HG03457 (cell line): ENCODE measurements around the gene NAA38.

Source experiments
- ATAC-seq: cut with Tn5 transposase; IDR thresholded peaks from one replicate; pipeline ENCODE4 v1.9.1; 2021; ENCODE audit warnings: moderate number of reproducible peaks; ENCODE audit not compliant: unreplicated experiment

The NAA38 gene

DNA sequence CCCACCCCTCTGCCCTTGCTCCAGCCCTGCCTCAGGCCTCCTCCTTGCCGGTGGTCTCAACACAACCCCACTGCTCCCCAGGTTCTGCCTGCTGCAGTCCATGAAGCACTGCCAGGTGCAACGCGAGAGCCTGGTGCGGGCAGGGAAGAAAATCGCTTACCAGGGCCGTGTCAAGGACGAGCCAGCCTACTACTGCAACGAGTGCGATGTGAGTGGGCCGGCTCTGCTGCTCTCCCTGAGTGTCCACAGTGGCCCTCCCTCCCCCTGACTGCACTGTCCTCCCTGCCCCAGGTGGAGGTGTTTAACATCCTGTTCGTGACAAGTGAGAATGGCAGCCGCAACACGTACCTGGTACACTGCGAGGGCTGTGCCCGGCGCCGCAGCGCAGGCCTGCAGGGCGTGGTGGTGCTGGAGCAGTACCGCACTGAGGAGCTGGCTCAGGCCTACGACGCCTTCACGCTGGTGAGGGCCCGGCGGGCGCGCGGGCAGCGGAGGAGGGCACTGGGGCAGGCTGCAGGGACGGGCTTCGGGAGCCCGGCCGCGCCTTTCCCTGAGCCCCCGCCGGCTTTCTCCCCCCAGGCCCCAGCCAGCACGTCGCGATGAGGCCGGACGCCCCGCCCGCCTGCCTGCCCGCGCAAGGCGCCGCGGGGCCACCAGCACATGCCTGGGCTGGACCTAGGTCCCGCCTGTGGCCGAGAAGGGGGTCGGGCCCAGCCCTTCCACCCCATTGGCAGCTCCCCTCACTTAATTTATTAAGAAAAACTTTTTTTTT, 4.3 kb downstream of the NAA38 start:
- ATAC-seq, result no peak

DNA sequence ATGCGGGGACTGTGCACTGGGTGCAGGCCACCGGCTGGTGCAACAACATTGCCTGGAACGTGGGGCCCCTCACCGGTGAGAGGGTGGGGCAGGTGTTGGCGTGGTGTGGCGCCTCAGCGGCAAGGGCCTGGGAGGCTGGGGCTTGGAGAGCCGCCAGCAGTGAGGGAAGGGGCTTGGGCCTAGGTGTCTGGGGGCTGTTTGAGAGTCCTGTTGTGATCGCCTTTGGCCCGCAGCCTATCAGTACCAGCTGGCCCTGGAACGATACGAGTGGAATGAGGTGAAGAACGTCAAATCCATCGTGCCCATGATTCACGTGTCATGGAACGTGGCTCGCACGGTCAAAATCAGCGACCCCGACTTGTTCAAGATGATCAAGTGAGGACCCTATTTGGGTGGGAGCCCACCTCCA, 5.1 kb downstream of the NAA38 start:
- no peak for ATAC-seq

DNA sequence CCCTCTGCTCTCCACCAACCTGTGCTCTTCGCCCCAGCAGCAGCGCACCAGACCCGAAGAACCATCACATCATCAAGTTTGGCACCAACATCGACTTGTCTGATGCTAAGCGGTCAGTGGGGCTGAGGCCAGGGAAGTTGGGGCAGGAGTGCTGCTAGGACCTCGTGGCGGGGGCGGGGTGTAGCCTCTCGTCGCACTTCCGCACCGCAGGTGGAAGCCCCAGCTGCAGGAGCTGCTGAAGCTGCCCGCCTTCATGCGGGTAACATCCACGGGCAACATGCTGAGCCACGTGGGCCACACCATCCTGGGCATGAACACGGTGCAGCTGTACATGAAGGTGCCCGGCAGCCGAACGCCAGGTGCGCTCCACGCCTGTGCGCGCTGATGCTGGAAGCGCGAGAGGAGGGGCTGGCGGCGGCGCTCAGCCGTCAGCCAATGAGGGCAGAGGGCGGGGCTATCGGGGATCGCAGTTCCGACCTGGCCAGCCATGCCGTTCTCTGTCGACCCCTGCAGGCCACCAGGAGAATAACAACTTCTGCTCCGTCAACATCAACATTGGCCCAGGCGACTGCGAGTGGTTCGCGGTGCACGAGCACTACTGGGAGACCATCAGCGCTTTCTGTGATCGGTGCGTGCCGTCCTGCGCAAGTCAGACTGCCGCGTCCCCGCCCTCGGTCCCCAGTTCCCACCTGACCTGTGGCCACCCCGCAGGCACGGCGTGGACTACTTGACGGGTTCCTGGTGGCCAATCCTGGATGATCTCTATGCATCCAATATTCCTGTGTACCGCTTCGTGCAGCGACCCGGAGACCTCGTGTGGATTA, 5.7 kb downstream of the NAA38 start:
- ATAC-seq, result peak; percentile 44

DNA sequence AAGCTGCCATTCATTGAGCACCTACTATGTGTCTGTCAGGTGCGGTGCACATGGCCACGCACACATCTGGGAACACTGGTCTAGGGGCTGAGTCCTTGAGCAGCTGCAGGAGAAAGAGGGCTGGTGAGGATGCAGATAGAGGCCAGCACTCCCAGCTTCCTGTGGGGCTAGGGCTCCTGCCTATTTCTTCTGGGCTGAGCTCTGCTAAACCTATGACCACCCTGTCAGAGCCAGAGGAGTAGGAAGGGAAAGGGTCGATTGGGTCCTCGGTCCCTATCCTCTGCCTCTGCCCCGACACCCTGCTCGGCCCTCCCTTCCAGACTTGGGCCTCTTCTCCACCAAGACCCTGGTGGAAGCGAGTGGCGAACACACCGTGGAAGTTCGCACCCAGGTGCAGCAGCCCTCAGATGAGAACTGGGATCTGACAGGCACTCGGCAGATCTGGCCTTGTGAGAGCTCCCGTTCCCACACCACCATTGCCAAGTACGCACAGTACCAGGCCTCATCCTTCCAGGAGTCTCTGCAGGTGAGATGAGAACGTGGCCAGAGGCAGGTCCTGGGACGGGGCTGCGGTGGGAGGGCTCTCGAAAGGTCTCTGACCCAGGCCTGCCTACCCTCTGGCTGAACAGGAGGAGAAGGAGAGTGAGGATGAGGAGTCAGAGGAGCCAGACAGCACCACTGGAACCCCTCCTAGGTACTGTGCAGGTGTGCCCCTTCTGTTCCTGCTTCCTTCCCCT, 6.5 kb downstream of the NAA38 start:
- no peak for ATAC-seq

GRCh38 chr17:7849751-7850504, 7.4 kb downstream of the NAA38 start:
- ATAC-seq, result no peak

DNA sequence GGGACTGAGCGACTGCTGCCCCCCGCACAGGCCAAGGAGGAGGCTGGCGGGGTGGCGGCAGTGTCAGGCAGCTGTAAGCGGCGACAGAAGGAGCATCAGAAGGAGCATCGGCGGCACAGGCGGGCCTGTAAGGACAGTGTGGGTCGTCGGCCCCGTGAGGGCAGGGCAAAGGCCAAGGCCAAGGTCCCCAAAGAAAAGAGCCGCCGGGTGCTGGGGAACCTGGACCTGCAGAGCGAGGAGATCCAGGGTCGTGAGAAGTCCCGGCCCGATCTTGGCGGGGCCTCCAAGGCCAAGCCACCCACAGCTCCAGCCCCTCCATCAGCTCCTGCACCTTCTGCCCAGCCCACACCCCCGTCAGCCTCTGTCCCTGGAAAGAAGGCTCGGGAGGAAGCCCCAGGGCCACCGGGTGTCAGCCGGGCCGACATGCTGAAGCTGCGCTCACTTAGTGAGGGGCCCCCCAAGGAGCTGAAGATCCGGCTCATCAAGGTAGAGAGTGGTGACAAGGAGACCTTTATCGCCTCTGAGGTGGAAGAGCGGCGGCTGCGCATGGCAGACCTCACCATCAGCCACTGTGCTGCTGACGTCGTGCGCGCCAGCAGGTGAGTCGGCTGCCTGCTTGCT, 8.1 kb downstream of the NAA38 start:
- no peak for ATAC-seq

GRCh38 chr17:7848739-7849129, 8.6 kb downstream of the NAA38 start:
- no peak for ATAC-seq

DNA sequence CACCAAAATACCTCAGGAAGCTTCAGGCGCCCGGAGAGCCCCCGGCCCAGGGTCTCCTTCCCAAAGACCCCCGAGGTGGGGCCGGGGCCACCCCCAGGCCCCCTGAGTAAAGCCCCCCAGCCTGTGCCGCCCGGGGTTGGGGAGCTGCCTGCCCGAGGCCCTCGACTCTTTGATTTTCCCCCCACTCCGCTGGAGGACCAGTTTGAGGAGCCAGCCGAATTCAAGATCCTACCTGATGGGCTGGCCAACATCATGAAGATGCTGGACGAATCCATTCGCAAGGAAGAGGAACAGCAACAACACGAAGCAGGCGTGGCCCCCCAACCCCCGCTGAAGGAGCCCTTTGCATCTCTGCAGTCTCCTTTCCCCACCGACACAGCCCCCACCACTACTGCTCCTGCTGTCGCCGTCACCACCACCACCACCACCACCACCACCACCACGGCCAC, 9.2 kb downstream of the NAA38 start:
- no peak for ATAC-seq

DNA sequence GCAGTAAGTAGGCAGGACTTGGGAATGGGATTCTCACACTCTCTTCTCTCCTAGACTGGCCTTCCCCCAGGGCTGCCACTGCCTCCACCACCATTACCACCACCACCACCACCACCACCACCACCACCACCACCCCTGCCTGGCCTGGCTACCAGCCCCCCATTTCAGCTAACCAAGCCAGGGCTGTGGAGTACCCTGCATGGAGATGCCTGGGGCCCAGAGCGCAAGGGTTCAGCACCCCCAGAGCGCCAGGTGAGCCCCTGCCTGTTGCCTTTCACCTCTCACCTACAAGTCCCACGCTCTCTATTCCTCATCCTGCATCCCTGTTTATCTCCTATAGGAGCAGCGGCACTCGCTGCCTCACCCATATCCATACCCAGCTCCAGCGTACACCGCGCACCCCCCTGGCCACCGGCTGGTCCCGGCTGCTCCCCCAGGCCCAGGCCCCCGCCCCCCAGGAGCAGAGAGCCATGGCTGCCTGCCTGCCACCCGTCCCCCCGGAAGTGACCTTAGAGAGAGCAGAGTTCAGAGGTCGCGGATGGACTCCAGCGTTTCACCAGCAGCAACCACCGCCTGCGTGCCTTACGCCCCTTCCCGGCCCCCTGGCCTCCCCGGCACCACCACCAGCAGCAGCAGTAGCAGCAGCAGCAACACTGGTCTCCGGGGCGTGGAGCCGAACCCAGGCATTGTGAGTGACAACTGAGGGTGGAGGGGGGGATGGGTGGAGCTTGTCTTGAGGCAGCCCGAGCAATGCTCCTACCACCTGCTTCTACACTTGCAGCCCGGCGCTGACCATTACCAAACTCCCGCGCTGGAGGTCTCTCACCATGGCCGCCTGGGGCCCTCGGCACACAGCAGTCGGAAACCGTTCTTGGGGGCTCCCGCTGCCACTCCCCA, 10.3 kb downstream of the NAA38 start:
- ATAC-seq, result no peak

DNA sequence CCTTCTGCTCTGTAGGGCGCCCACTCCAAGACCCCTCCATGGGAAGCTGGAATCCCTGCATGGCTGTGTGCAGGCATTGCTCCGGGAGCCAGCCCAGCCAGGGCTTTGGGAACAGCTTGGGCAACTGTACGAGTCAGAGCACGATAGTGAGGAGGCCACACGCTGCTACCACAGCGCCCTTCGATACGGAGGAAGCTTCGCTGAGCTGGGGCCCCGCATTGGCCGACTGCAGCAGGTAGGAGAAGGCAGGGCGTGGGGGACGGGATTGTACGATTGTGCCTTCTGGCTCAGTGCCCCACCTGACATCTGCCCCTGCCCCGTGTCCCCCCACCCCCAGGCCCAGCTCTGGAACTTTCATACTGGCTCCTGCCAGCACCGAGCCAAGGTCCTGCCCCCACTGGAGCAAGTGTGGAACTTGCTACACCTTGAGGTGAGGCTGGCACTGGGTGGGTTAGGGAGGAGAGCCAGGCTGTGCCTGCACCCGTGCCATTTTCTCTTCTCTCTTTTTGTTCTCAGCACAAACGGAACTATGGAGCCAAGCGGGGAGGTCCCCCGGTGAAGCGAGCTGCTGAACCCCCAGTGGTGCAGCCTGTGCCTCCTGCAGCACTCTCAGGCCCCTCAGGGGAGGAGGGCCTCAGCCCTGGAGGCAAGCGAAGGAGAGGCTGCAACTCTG, 11.2 kb downstream of the NAA38 start:
- no peak for ATAC-seq

- no peak for ATAC-seq
Observed at GRCh38 chr17:7845359-7846062, 11.8 kb downstream of the NAA38 start.

GRCh38 chr17:7844292-7845154, 12.8 kb downstream of the NAA38 start:
- ATAC-seq, result no peak

- no peak for ATAC-seq
Observed at GRCh38 chr17:7843536-7844291, 13.6 kb downstream of the NAA38 start.

DNA sequence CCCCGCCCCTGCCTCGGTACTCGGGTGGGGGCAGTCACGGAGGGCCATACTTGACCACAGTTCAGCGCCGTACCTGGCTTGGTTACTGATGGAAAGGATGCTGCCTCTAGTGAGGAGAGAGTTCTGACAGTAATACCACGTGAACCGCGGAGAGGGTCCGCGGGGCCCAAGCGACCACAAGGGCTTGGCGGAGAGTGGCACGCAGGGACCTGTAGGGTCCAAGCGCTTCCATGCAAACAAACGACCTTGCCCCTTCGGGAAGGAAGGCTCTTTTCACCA, 14.2 kb downstream of the NAA38 start:
- no peak for ATAC-seq

- ATAC-seq, result no peak
Observed at GRCh38 chr17:7842380-7843256, 14.7 kb downstream of the NAA38 start.

GRCh38 chr17:7841915-7842379, 15.4 kb downstream of the NAA38 start:
- ATAC-seq, result no peak
